ENCODE measurements around the gene CHMP4B.

CHMP4B gene

GRCh38 chr20:33765592-33765991 is 45.6 kb upstream of the CHMP4B start:
- Histone ChIP-seq H3K4me1 (ENCODE audit: control insufficient read depth, low read length) (no peaks in the 10 kb centered on the region), H3K27me3 (ENCODE audit: control insufficient read depth, low read length) (no peaks in the 10 kb centered on the region), H3K4me2 (ENCODE audit: low read length) (no peak overlapping the region), H3F3A (ENCODE audit: control insufficient read depth, insufficient read depth) (no peaks in the 10 kb centered on the region), H3K4me3 (ENCODE audit: low read length) (no peak overlapping the region), H3K36me3 (ENCODE audit: control insufficient read depth, low read length) (no peaks in the 10 kb centered on the region), H3K9me3 (ENCODE audit: control insufficient read depth, insufficient read depth, low read length) (no peaks in the 10 kb centered on the region), H4K20me1 (ENCODE audit: control insufficient read depth, insufficient read depth, low read depth, low read length) (no peaks in the 10 kb centered on the region), H3K9me2 (replicated peaks; ENCODE audit: control insufficient read depth, low read length) (no peaks in the 10 kb centered on the region), H3K79me2 (ENCODE audit: control insufficient read depth, low read length) (no peaks in the 10 kb centered on the region), H3K27ac (ENCODE audit: low read depth, low read length) (no peak overlapping the region)
- TF ChIP-seq EZH2phosphoT487 (IDR thresholded peaks at IDR 0.05; ENCODE audit: borderline replicate concordance, low read length) (no peak), CTCF (IDR thresholded peaks at IDR 0.05; ENCODE audit: low read depth, low read length, poor library complexity, severe bottlenecking) (no peak)

GRCh38 chr20:33766686-33767085 is 44.5 kb upstream of the CHMP4B start:
- H3K36me3 ChIP-seq (ENCODE audit: control insufficient read depth, low read length) = no peaks in the 10 kb centered on the region
- H3K27ac ChIP-seq (ENCODE audit: low read depth, low read length) = no peak overlapping the region
- H3K4me3 ChIP-seq (ENCODE audit: low read length) = no peak overlapping the region
- no peaks in the 10 kb centered on the region for H3K9me2 ChIP-seq (replicated peaks; ENCODE audit: control insufficient read depth, low read length)
- no peaks in the 10 kb centered on the region for H3K4me1 ChIP-seq (ENCODE audit: control insufficient read depth, low read length)
- TF ChIP-seq CTCF (IDR thresholded peaks at IDR 0.05; ENCODE audit: low read depth, low read length, poor library complexity, severe bottlenecking) (no peak), EZH2phosphoT487 (IDR thresholded peaks at IDR 0.05; ENCODE audit: borderline replicate concordance, low read length) (no peak)
- no peaks in the 10 kb centered on the region for H4K20me1 ChIP-seq (ENCODE audit: control insufficient read depth, insufficient read depth, low read depth, low read length)
- no peaks in the 10 kb centered on the region for H3K79me2 ChIP-seq (ENCODE audit: control insufficient read depth, low read length)
- no peaks in the 10 kb centered on the region for H3F3A ChIP-seq (ENCODE audit: control insufficient read depth, insufficient read depth)
- H3K9me3 ChIP-seq (ENCODE audit: control insufficient read depth, insufficient read depth, low read length) = no peaks in the 10 kb centered on the region
- H3K27me3 ChIP-seq (ENCODE audit: control insufficient read depth, low read length) = no peaks in the 10 kb centered on the region
- H3K4me2 ChIP-seq (ENCODE audit: low read length) = no peak overlapping the region

GRCh38 chr20:33767777-33768138 is 43.4 kb upstream of the CHMP4B start:
- no peaks in the 10 kb centered on the region for H4K20me1 ChIP-seq (ENCODE audit: control insufficient read depth, insufficient read depth, low read depth, low read length)
- H3K9me2 ChIP-seq (replicated peaks; ENCODE audit: control insufficient read depth, low read length) = no peaks in the 10 kb centered on the region
- H3K4me2 ChIP-seq (ENCODE audit: low read length) = no peak overlapping the region
- no peaks in the 10 kb centered on the region for H3K79me2 ChIP-seq (ENCODE audit: control insufficient read depth, low read length)
- H3K27me3 ChIP-seq (ENCODE audit: control insufficient read depth, low read length) = no peaks in the 10 kb centered on the region
- H3K36me3 ChIP-seq (ENCODE audit: control insufficient read depth, low read length) = no peaks in the 10 kb centered on the region
- H3K4me3 ChIP-seq (ENCODE audit: low read length) = no peak overlapping the region
- no peak overlapping the region for H3K27ac ChIP-seq (ENCODE audit: low read depth, low read length)
- H3K4me1 ChIP-seq (ENCODE audit: control insufficient read depth, low read length) = no peaks in the 10 kb centered on the region
- H3K9me3 ChIP-seq (ENCODE audit: control insufficient read depth, insufficient read depth, low read length) = no peaks in the 10 kb centered on the region
- H3F3A ChIP-seq (ENCODE audit: control insufficient read depth, insufficient read depth) = no peaks in the 10 kb centered on the region
- TF ChIP-seq CTCF (IDR thresholded peaks at IDR 0.05; ENCODE audit: low read depth, low read length, poor library complexity, severe bottlenecking) (no peak), EZH2phosphoT487 (IDR thresholded peaks at IDR 0.05; ENCODE audit: borderline replicate concordance, low read length) (no peak)

GRCh38 chr20:33769043-33769442 is 42.1 kb upstream of the CHMP4B start:
- Histone ChIP-seq H3K4me2 (ENCODE audit: low read length) (no peak overlapping the region), H3K27ac (ENCODE audit: low read depth, low read length) (no peak overlapping the region), H3K36me3 (ENCODE audit: control insufficient read depth, low read length) (no peaks in the 10 kb centered on the region), H3K79me2 (ENCODE audit: control insufficient read depth, low read length) (no peaks in the 10 kb centered on the region), H3F3A (ENCODE audit: control insufficient read depth, insufficient read depth) (no peaks in the 10 kb centered on the region), H3K4me3 (ENCODE audit: low read length) (no peak overlapping the region), H3K9me3 (ENCODE audit: control insufficient read depth, insufficient read depth, low read length) (no peaks in the 10 kb centered on the region), H3K4me1 (ENCODE audit: control insufficient read depth, low read length) (no peaks in the 10 kb centered on the region), H3K27me3 (ENCODE audit: control insufficient read depth, low read length) (no peaks in the 10 kb centered on the region), H3K9me2 (replicated peaks; ENCODE audit: control insufficient read depth, low read length) (no peaks in the 10 kb centered on the region), H4K20me1 (ENCODE audit: control insufficient read depth, insufficient read depth, low read depth, low read length) (no peaks in the 10 kb centered on the region)
- TF ChIP-seq EZH2phosphoT487 (IDR thresholded peaks at IDR 0.05; ENCODE audit: borderline replicate concordance, low read length) (no peak), CTCF (IDR thresholded peaks at IDR 0.05; ENCODE audit: low read depth, low read length, poor library complexity, severe bottlenecking) (no peak)
